ENCODE results near the gene IGF2BP2. TPM values are rescaled to one million over a fixed set of nuclear protein-coding genes. Genes with fewer than 3 reads are reported as not detected.

The IGF2BP2 gene
- total RNA-seq, 1 donor from 2014 or later: 57.6 TPM

DNA sequence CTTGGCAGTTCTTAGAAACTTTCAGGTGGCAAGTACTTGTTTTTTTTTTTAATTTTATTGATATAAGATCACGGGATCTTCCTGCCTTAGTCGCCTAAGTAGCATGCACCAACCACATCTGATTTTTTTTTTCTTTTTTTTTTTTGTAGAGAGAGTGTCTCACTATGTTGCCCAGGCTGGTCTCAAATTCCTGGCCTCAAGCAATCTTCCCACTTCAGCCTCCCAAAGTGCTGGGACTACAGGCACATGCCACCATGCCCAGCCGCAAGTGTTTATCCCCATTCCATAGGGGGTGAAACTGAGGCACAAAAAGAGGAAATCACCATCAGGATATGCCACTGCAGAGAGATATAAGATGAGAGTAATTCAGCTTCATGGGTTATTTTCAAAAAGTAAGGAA is 102.9 kb downstream of the IGF2BP2 start:
- TF ChIP-seq, protein P1, sequence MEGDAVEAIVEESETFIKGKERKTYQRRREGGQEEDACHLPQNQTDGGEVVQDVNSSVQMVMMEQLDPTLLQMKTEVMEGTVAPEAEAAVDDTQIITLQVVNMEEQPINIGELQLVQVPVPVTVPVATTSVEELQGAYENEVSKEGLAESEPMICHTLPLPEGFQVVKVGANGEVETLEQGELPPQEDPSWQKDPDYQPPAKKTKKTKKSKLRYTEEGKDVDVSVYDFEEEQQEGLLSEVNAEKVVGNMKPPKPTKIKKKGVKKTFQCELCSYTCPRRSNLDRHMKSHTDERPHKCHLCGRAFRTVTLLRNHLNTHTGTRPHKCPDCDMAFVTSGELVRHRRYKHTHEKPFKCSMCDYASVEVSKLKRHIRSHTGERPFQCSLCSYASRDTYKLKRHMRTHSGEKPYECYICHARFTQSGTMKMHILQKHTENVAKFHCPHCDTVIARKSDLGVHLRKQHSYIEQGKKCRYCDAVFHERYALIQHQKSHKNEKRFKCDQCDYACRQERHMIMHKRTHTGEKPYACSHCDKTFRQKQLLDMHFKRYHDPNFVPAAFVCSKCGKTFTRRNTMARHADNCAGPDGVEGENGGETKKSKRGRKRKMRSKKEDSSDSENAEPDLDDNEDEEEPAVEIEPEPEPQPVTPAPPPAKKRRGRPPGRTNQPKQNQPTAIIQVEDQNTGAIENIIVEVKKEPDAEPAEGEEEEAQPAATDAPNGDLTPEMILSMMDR (conservative IDR thresholded peaks at IDR 0.05; ENCODE audit: low read depth, low read length): no peak
- no peak overlapping the region for H3K4me3 ChIP-seq (ENCODE audit: low read depth, low read length)
- DNase-seq (ENCODE audit: low read depth): no peak

- TF ChIP-seq, protein P1 (conservative IDR thresholded peaks at IDR 0.05; ENCODE audit: low read depth, low read length): no peak
- H3K4me3 ChIP-seq (ENCODE audit: low read depth, low read length): no peak overlapping the region
- DNase-seq (ENCODE audit: low read depth): no peak
These were observed 104.5 kb downstream of the IGF2BP2 start for GRCh38 chr3:185720326-185720725.

- DNase-seq (ENCODE audit: low read depth): no peak
- TF ChIP-seq, protein P1 (conservative IDR thresholded peaks at IDR 0.05; ENCODE audit: low read depth, low read length): no peak
- no peak overlapping the region for H3K4me3 ChIP-seq (ENCODE audit: low read depth, low read length)
These were observed 105.9 kb downstream of the IGF2BP2 start for GRCh38 chr3:185718736-185719593.

DNA sequence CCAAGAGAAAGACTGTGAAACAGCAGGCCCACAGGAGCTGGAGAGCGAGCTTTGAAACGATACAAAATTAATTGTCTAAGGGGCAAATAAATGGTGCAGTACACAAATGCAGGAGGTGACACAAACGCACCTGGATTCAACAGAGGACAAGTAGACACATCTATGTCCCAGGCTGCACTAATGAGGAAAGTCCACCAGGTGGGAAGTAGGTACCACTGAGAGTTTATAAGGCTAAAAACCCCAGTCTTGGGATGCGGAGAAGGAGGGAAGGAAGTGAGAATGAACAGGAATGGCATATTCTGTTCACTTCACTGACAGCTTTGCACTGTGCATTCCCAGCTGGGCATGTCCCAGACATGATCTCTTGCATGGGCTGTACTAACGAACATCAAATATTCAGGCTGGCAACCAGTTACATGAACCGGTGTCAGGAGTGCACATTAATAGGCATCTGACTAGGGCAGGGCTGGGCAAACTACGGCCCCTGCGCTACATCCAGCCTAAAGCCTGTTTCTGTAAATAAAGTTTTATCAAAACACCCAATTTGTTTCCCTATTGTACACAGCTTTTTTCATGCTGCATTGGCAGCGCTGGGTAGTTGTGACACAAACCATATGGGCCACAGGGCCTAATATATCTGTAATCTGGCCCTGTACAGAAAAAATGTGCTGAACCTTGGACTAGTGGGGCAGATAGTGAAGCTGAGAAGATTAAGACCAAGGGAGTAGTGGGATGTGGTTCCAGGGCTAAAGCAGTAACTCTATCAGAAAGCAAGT is 107.0 kb downstream of the IGF2BP2 start:
- TF ChIP-seq, protein P1 (conservative IDR thresholded peaks at IDR 0.05; ENCODE audit: low read depth, low read length): peak; percentile 24
- H3K4me3 ChIP-seq (ENCODE audit: low read depth, low read length): no peak overlapping the region
- DNase-seq (ENCODE audit: low read depth): no peak

GRCh38 chr3:185717121-185717520 is 107.7 kb downstream of the IGF2BP2 start:
- TF ChIP-seq, protein P1 (conservative IDR thresholded peaks at IDR 0.05; ENCODE audit: low read depth, low read length): no peak
- no peak for DNase-seq (ENCODE audit: low read depth)
- no peak overlapping the region for H3K4me3 ChIP-seq (ENCODE audit: low read depth, low read length)

- H3K4me3 ChIP-seq (ENCODE audit: low read depth, low read length): no peak overlapping the region
- TF ChIP-seq, protein P1 (conservative IDR thresholded peaks at IDR 0.05; ENCODE audit: low read depth, low read length): no peak
- DNase-seq (ENCODE audit: low read depth): no peak
These were observed 108.3 kb downstream of the IGF2BP2 start for GRCh38 chr3:185716436-185717108.
